HG03095 (cell line): ENCODE data around the gene OR51F1.
"Not testable (repeated sequence)": the region's sequence is repeated elsewhere in the genome, so short reads cannot be mapped to it uniquely, and the experiment has no call there.

Experiments
- ATAC-seq: cut with Tn5 transposase; IDR thresholded peaks from one replicate; pipeline ENCODE4 v1.9.1; 2021; ENCODE audit warnings: moderate library complexity; ENCODE audit not compliant: unreplicated experiment

Gene OR51F1

GRCh38 chr11:4769838-4770237, at the start of gene OR51F1:
Gene OR51F1 (minus strand): TSS chr11:4769938. CDS start chr11:4769938, 0 bp downstream.
- ATAC-seq, result no peak

- no peak for ATAC-seq
Observed at GRCh38 chr11:4809246-4809645, 39.5 kb upstream of the OR51F1 start.

- ATAC-seq, result no peak
Observed at GRCh38 chr11:4808476-4808875, 38.7 kb upstream of the OR51F1 start.

- no peak for ATAC-seq
Observed at GRCh38 chr11:4804280-4804679, 34.5 kb upstream of the OR51F1 start, which contains the start of gene OR52R1. Gene OR52R1 (minus strand): TSS chr11:4804380. CDS start chr11:4804380, 0 bp downstream.

- not testable (repeated sequence) for ATAC-seq
Observed at GRCh38 chr11:4801316-4801715, 31.6 kb upstream of the OR51F1 start.

- ATAC-seq, result no peak
Observed at GRCh38 chr11:4798427-4799183, 28.9 kb upstream of the OR51F1 start.

- no peak for ATAC-seq
Observed at GRCh38 chr11:4797206-4797605, 27.5 kb upstream of the OR51F1 start.

- no peak for ATAC-seq
Observed at GRCh38 chr11:4782454-4782853, 12.7 kb upstream of the OR51F1 start.

GRCh38 chr11:4768094-4768493, 1.6 kb downstream of the OR51F1 start:
- no peak for ATAC-seq

- no peak for ATAC-seq
Observed at GRCh38 chr11:4766420-4767043, 3.2 kb downstream of the OR51F1 start.

GRCh38 chr11:4763096-4763495, 6.6 kb downstream of the OR51F1 start:
- no peak for ATAC-seq

GRCh38 chr11:4751201-4751600, 18.5 kb downstream of the OR51F1 start:
- no peak for ATAC-seq

- no peak for ATAC-seq
Observed at GRCh38 chr11:4748438-4748837, 21.3 kb downstream of the OR51F1 start.

- ATAC-seq, result no peak
Observed at GRCh38 chr11:4740735-4741134, 29.0 kb downstream of the OR51F1 start.

GRCh38 chr11:4727171-4727570, 42.6 kb downstream of the OR51F1 start:
- ATAC-seq, result no peak

- ATAC-seq, result not testable (repeated sequence)
Observed at GRCh38 chr11:4722616-4723534, 46.9 kb downstream of the OR51F1 start.
